GM23338 (cell line): ENCODE results near the gene OR2T8. TPM values are rescaled to one million over a fixed set of nuclear protein-coding genes. Genes with fewer than 3 reads are reported as not detected.

Source experiments
- ATAC-seq: fragments of 200-7000 bp; cut with Tn5 transposase; 3 replicates; pipeline ENCODE4 v1.9.1; 2020
- DNase-seq: peaks from one replicate; pipeline ENCODE4 v3.0.0-alpha.2; 2015; ENCODE audit warnings: low spot score
- H2AFZ ChIP-seq: fragments of 200-600 bp; sonication (generic); 2 replicates; pipeline ENCODE4 v1.8.0; 2016; ENCODE audit warnings: antibody characterized with exemption, mild to moderate bottlenecking, moderate library complexity
- H3F3A ChIP-seq: fragments of 200-600 bp; sonication (generic); replicated peaks from 2 replicates; pipeline ENCODE4 v1.8.0; 2017; ENCODE audit warnings: antibody characterized with exemption, mixed run types, low read depth
- H3K27ac ChIP-seq: fragments of 200-600 bp; sonication (generic); 2 replicates; pipeline ENCODE4 v1.6.1; 2016; ENCODE audit warnings: low read depth
- H3K27me3 ChIP-seq: fragments of 200-600 bp; sonication (generic); 2 replicates; pipeline ENCODE4 v1.8.0; 2016; ENCODE audit warnings: mild to moderate bottlenecking, mixed run types, moderate library complexity; ENCODE audit not compliant: insufficient read depth
- H3K36me3 ChIP-seq: fragments of 200-600 bp; sonication (generic); 2 replicates; pipeline ENCODE4 v1.8.0; 2016; ENCODE audit warnings: mild to moderate bottlenecking; ENCODE audit not compliant: insufficient read depth
- H3K4me1 ChIP-seq: fragments of 200-600 bp; sonication (generic); 2 replicates; pipeline ENCODE4 v1.8.0; 2016; ENCODE audit warnings: mild to moderate bottlenecking, moderate library complexity; ENCODE audit not compliant: insufficient read depth
- H3K4me2 ChIP-seq: fragments of 200-600 bp; sonication (generic); 2 replicates; pipeline ENCODE4 v1.7.1; 2017; ENCODE audit warnings: mixed run types
- H3K4me3 ChIP-seq: fragments of 200-600 bp; sonication (generic); 2 replicates; pipeline ENCODE4 v1.6.1; 2016; ENCODE audit warnings: mixed run types
- H3K79me2 ChIP-seq: fragments of 200-600 bp; sonication (generic); replicated peaks from 2 replicates; pipeline ENCODE4 v1.8.0; 2017; ENCODE audit warnings: mild to moderate bottlenecking; ENCODE audit not compliant: insufficient read depth
- H3K9me2 ChIP-seq: fragments of 200-600 bp; sonication (generic); 2 replicates; pipeline ENCODE4 v1.8.0; 2017; ENCODE audit not compliant: insufficient read depth
- H4K20me1 ChIP-seq: fragments of 200-600 bp; sonication (generic); replicated peaks from 2 replicates; pipeline ENCODE4 v1.8.0; 2017; ENCODE audit warnings: mild to moderate bottlenecking; ENCODE audit not compliant: insufficient read depth
- H3K27ac Mint-ChIP-seq: 2 replicates; pipeline ENCODE4 v1.8.0; 2020; ENCODE audit warnings: inconsistent platforms, mild to moderate bottlenecking, moderate library complexity, mixed read lengths
- H3K27me3 Mint-ChIP-seq: 3 replicates; pipeline ENCODE4 v1.8.0; 2022; ENCODE audit warnings: low read depth, mild to moderate bottlenecking, moderate library complexity, mixed read lengths, inconsistent platforms; ENCODE audit not compliant: insufficient read depth, poor library complexity
- H3K36me3 Mint-ChIP-seq: 3 replicates; pipeline ENCODE4 v1.8.0; 2021; ENCODE audit warnings: low read depth, mild to moderate bottlenecking, inconsistent platforms, moderate library complexity, mixed read lengths
- H3K4me1 Mint-ChIP-seq: 3 replicates; pipeline ENCODE4 v1.8.0; 2020; ENCODE audit warnings: mild to moderate bottlenecking, inconsistent platforms, mixed read lengths
- H3K4me3 Mint-ChIP-seq: 3 replicates; pipeline ENCODE4 v1.8.0; 2021; ENCODE audit warnings: moderate library complexity, mild to moderate bottlenecking, inconsistent platforms, mixed read lengths
- H3K9me3 Mint-ChIP-seq: 3 replicates; pipeline ENCODE4 v1.8.0; 2020; ENCODE audit warnings: moderate library complexity, mild to moderate bottlenecking, inconsistent platforms, mixed read lengths
- CREB1 ChIP-seq: fragments of 250-450 bp; sonication (Bioruptor Pico); IDR thresholded peaks from 2 replicates; pipeline ENCODE4 v1.5.0; 2020; ENCODE audit warnings: low read depth, mild to moderate bottlenecking, moderate library complexity
- EZH2 ChIP-seq: fragments of 200-600 bp; sonication (generic); IDR thresholded peaks from one replicate; pipeline ENCODE4 v1.8.0; 2017; ENCODE audit warnings: antibody characterized with exemption, mild to moderate bottlenecking, low read depth; ENCODE audit not compliant: unreplicated experiment
- EZH2phosphoT487 ChIP-seq: fragments of 200-600 bp; sonication (generic); IDR thresholded peaks from one replicate; pipeline ENCODE4 v1.8.1; 2018; ENCODE audit warnings: antibody characterized with exemption; ENCODE audit not compliant: unreplicated experiment
- JUNB ChIP-seq: IDR thresholded peaks from one replicate; pipeline ENCODE4 v1.6.1; 2016; ENCODE audit warnings: antibody characterized with exemption; ENCODE audit not compliant: unreplicated experiment
- NANOG ChIP-seq: IDR thresholded peaks from 2 replicates; pipeline ENCODE4 v1.6.1; 2016; ENCODE audit warnings: antibody characterized with exemption, borderline replicate concordance
- POLR2AphosphoS5 ChIP-seq: IDR thresholded peaks from 2 replicates; pipeline ENCODE4 v1.6.1; 2016; ENCODE audit warnings: antibody characterized with exemption, low read depth
- STAT1 ChIP-seq: IDR thresholded peaks from one replicate; pipeline ENCODE4 v1.6.1; 2016; ENCODE audit warnings: antibody characterized with exemption; ENCODE audit not compliant: unreplicated experiment
- ZNF114 ChIP-seq: fragments of 250-450 bp; sonication (Bioruptor Pico); IDR thresholded peaks from 2 replicates; pipeline ENCODE4 v1.5.0; 2020; ENCODE audit warnings: mild to moderate bottlenecking, moderate library complexity
- ZNF331 ChIP-seq: fragments of 250-450 bp; sonication (Bioruptor Pico); IDR thresholded peaks from 2 replicates; pipeline ENCODE4 v1.5.0; 2020; ENCODE audit warnings: low read depth, mild to moderate bottlenecking, moderate library complexity
- polyA plus RNA-seq: library from polyadenylated mRNA; unstranded; fragments of >200 nt; fragmentation: Nextera tagmentation; extraction: Ambion mirVana; gene quantifications from 2 replicates; pipeline ENCODE4 v1.2.1, GENCODE V29; 2016
- total RNA-seq: library from RNA; depleted of rRNA; stranded (reverse); fragments of >200 nt; shearing (Covaris generic); gene quantifications from 2 replicates; pipeline ENCODE4 v1.2.3, GENCODE V29; 2014
- TF ChIP-seq, protein P1 (sequence below): IDR thresholded peaks from one replicate; pipeline ENCODE4 v1.6.1; 2018; ENCODE audit warnings: antibody characterized with exemption; ENCODE audit not compliant: unreplicated experiment
- TF ChIP-seq, protein P2 (sequence below), 2 experiments: fragments of 200-600 bp in 1 of 2; sonication (generic) in 1 of 2; conservative IDR thresholded peaks; 2 replicates each; pipeline versions ENCODE4 v1.5.1 to v1.6.1; 2016 to 2017; ENCODE audit warnings: antibody characterized with exemption in 2 of 2, low read depth in 2 of 2, mild to moderate bottlenecking in 2 of 2, moderate library complexity in 1 of 2
- TF ChIP-seq, protein P3 (sequence below): IDR thresholded peaks from 2 replicates; pipeline ENCODE4 v1.6.1; 2016; ENCODE audit warnings: antibody characterized with exemption
- TF ChIP-seq, protein P4 (sequence below): fragments of 250-450 bp; sonication (Bioruptor Pico); IDR thresholded peaks from 2 replicates; pipeline ENCODE4 v1.5.0; 2020; ENCODE audit warnings: mild to moderate bottlenecking, moderate library complexity

Gene OR2T8
- total and polyA plus RNA-seq, 2 experiments from 2014 or later, result not detected

DNA sequence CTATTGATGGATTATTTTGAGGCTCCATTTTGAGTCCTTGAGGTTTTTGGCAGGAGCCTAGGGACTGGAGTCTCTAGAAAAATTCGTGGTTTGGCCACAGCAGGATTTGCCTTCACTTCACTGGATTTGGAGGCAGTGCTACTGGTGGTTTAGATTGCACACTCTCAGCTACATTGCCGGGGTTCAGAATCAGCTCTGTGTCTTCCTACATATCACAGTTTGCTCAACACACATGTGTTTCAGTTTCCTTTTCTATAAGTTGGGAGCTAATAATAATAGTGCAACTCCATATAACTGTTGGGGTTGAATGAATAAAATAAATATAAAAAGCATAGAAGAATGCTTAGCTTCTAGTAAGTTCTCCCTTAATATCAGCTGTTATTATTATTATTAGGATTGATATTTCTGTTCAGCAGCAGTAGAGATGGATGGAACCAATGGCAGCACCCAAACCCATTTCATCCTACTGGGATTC lies 24.9 kb upstream of the OR2T8 start, which contains the start of gene OR2W3:
Gene OR2W3, plus strand, starts transcription at position 425 of the 475 bp plus-strand sequence. Its CDS starts 0 bp downstream, at position 425.
- DNase-seq, result no peak
- no peak within 1 kb of the TSS for H3K27ac ChIP-seq
- no peak within 1 kb of the TSS for H3K4me3 Mint-ChIP-seq
- no peaks in the 10 kb centered on the region; the same call in 2 of the 3 replicates for H3K4me1 Mint-ChIP-seq
- H3K27me3 Mint-ChIP-seq, result peaks cover 9% of the 10 kb centered on the region
- H3K4me2 ChIP-seq, result no peak within 1 kb of the TSS
- H3K36me3 ChIP-seq, result no peaks in the 10 kb centered on the region
- no peaks in the 10 kb centered on the region for H3K4me1 ChIP-seq
- 0 out of 2 replicates have a peak, but pooled peaks cover 9% of the 10 kb centered on the region for H3K9me2 ChIP-seq
- peaks cover 52% of the 10 kb centered on the region for H3K9me3 Mint-ChIP-seq
- H3K27ac Mint-ChIP-seq, result no peak within 1 kb of the TSS
- no peak within 1 kb of the TSS for H3K4me3 ChIP-seq
- H4K20me1 ChIP-seq, result no peaks in the 10 kb centered on the region
- H3F3A ChIP-seq, result no peaks in the 10 kb centered on the region
- no peaks in the 10 kb centered on the region for H3K27me3 ChIP-seq
- no peak for ATAC-seq
- TF ChIP-seq POLR2AphosphoS5 (no peak), EZH2phosphoT487 (no peak), CREB1 (CRISPR knock-in tag) (no peak), STAT1 (no peak), EZH2 (no peak), ZNF331 (CRISPR knock-in tag) (no peak), ZNF114 (CRISPR knock-in tag) (no peak), NANOG (no peak), JUNB (no peak)
- TF ChIP-seq, protein P1, sequence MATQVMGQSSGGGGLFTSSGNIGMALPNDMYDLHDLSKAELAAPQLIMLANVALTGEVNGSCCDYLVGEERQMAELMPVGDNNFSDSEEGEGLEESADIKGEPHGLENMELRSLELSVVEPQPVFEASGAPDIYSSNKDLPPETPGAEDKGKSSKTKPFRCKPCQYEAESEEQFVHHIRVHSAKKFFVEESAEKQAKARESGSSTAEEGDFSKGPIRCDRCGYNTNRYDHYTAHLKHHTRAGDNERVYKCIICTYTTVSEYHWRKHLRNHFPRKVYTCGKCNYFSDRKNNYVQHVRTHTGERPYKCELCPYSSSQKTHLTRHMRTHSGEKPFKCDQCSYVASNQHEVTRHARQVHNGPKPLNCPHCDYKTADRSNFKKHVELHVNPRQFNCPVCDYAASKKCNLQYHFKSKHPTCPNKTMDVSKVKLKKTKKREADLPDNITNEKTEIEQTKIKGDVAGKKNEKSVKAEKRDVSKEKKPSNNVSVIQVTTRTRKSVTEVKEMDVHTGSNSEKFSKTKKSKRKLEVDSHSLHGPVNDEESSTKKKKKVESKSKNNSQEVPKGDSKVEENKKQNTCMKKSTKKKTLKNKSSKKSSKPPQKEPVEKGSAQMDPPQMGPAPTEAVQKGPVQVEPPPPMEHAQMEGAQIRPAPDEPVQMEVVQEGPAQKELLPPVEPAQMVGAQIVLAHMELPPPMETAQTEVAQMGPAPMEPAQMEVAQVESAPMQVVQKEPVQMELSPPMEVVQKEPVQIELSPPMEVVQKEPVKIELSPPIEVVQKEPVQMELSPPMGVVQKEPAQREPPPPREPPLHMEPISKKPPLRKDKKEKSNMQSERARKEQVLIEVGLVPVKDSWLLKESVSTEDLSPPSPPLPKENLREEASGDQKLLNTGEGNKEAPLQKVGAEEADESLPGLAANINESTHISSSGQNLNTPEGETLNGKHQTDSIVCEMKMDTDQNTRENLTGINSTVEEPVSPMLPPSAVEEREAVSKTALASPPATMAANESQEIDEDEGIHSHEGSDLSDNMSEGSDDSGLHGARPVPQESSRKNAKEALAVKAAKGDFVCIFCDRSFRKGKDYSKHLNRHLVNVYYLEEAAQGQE, result no peak
- TF ChIP-seq, protein P2, sequence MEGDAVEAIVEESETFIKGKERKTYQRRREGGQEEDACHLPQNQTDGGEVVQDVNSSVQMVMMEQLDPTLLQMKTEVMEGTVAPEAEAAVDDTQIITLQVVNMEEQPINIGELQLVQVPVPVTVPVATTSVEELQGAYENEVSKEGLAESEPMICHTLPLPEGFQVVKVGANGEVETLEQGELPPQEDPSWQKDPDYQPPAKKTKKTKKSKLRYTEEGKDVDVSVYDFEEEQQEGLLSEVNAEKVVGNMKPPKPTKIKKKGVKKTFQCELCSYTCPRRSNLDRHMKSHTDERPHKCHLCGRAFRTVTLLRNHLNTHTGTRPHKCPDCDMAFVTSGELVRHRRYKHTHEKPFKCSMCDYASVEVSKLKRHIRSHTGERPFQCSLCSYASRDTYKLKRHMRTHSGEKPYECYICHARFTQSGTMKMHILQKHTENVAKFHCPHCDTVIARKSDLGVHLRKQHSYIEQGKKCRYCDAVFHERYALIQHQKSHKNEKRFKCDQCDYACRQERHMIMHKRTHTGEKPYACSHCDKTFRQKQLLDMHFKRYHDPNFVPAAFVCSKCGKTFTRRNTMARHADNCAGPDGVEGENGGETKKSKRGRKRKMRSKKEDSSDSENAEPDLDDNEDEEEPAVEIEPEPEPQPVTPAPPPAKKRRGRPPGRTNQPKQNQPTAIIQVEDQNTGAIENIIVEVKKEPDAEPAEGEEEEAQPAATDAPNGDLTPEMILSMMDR (conservative IDR thresholded peaks at IDR 0.05; ENCODE audit: low read depth in 2 of 2), result no peak
- TF ChIP-seq, protein P3, sequence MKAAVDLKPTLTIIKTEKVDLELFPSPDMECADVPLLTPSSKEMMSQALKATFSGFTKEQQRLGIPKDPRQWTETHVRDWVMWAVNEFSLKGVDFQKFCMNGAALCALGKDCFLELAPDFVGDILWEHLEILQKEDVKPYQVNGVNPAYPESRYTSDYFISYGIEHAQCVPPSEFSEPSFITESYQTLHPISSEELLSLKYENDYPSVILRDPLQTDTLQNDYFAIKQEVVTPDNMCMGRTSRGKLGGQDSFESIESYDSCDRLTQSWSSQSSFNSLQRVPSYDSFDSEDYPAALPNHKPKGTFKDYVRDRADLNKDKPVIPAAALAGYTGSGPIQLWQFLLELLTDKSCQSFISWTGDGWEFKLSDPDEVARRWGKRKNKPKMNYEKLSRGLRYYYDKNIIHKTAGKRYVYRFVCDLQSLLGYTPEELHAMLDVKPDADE, result no peak
- TF ChIP-seq, protein P4, sequence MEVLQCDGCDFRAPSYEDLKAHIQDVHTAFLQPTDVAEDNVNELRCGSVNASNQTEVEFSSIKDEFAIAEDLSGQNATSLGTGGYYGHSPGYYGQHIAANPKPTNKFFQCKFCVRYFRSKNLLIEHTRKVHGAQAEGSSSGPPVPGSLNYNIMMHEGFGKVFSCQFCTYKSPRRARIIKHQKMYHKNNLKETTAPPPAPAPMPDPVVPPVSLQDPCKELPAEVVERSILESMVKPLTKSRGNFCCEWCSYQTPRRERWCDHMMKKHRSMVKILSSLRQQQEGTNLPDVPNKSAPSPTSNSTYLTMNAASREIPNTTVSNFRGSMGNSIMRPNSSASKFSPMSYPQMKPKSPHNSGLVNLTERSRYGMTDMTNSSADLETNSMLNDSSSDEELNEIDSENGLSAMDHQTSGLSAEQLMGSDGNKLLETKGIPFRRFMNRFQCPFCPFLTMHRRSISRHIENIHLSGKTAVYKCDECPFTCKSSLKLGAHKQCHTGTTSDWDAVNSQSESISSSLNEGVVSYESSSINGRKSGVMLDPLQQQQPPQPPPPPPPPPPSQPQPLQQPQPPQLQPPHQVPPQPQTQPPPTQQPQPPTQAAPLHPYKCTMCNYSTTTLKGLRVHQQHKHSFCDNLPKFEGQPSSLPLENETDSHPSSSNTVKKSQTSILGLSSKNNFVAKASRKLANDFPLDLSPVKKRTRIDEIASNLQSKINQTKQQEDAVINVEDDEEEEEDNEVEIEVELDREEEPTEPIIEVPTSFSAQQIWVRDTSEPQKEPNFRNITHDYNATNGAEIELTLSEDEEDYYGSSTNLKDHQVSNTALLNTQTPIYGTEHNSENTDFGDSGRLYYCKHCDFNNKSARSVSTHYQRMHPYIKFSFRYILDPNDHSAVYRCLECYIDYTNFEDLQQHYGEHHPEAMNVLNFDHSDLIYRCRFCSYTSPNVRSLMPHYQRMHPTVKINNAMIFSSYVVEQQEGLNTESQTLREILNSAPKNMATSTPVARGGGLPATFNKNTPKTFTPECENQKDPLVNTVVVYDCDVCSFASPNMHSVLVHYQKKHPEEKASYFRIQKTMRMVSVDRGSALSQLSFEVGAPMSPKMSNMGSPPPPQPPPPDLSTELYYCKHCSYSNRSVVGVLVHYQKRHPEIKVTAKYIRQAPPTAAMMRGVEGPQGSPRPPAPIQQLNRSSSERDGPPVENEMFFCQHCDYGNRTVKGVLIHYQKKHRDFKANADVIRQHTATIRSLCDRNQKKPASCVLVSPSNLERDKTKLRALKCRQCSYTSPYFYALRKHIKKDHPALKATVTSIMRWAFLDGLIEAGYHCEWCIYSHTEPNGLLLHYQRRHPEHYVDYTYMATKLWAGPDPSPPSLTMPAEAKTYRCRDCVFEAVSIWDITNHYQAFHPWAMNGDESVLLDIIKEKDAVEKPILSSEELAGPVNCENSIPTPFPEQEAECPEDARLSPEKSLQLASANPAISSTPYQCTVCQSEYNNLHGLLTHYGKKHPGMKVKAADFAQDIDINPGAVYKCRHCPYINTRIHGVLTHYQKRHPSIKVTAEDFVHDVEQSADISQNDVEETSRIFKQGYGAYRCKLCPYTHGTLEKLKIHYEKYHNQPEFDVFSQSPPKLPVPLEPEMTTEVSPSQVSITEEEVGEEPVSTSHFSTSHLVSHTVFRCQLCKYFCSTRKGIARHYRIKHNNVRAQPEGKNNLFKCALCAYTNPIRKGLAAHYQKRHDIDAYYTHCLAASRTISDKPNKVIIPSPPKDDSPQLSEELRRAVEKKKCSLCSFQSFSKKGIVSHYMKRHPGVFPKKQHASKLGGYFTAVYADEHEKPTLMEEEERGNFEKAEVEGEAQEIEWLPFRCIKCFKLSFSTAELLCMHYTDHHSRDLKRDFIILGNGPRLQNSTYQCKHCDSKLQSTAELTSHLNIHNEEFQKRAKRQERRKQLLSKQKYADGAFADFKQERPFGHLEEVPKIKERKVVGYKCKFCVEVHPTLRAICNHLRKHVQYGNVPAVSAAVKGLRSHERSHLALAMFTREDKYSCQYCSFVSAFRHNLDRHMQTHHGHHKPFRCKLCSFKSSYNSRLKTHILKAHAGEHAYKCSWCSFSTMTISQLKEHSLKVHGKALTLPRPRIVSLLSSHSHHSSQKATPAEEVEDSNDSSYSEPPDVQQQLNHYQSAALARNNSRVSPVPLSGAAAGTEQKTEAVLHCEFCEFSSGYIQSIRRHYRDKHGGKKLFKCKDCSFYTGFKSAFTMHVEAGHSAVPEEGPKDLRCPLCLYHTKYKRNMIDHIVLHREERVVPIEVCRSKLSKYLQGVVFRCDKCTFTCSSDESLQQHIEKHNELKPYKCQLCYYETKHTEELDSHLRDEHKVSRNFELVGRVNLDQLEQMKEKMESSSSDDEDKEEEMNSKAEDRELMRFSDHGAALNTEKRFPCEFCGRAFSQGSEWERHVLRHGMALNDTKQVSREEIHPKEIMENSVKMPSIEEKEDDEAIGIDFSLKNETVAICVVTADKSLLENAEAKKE, result no peak
- peaks cover 12% of the 10 kb centered on the region for H3K36me3 Mint-ChIP-seq
- H2AFZ ChIP-seq, result no peak within 1 kb of the TSS
- H3K79me2 ChIP-seq, result no peaks in the 10 kb centered on the region
